GM18526 (cell line): ENCODE data around the gene SCAP.

Experiments used
- POLR2A ChIP-seq: IDR thresholded peaks from 3 replicates; pipeline ENCODE4 v1.6.1; 2011; ENCODE audit not compliant: insufficient read length; ENCODE audit errors: extremely low read depth

Gene SCAP

GRCh38 chr3:47423548-47424145 is 52.1 kb downstream of the SCAP start:
- no peak for TF ChIP-seq POLR2A

GRCh38 chr3:47422743-47423142 is 53.0 kb downstream of the SCAP start:
- TF ChIP-seq POLR2A: no peak

DNA sequence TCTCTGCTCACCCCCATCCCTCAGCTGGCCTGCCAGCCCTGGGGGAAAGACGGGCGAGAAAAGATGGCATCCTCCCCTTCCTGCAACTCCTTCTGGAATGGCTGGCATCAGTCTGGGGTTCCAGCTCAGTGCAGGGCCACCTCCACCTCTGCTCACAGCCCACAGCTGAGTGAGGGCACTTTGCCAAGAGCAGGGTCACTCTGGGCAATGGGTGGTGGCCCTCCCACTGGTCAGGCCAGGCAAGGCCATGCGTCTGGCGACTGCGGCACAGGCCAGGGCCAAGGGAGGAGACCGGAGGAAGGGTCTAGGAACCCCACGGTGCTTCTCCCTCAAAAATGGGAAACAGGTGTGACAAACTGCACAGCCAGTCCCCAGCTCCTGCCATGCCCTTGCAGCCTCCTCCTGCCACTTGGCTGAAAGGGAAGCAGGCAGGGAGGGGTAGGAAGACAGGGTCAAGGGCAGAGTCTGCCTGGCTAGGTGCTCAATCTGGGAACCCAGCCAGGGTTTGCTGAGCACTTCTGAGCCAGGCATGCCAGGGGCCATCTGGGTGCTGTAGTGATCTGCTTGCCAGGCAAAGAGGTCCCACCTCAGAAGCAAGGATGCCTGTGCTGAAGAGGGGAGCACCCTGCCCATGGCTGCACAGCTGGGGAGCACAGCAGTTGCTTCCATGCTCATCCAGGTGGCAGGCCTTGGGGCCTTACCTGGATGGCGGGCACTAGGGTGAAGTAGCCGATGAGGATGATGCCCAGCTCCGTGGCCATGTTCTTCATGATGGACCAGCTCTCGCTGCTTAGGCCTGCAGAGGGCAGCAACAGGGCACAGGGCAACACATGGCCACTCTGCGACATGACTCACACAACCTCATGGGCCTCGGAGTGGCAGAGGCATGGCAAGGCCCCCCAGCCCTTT is 53.7 kb downstream of the SCAP start:
- TF ChIP-seq POLR2A: no peak

- no peak for TF ChIP-seq POLR2A
These were observed 54.9 kb downstream of the SCAP start for GRCh38 chr3:47420511-47421484.

- TF ChIP-seq POLR2A: no peak
These were observed 55.7 kb downstream of the SCAP start for GRCh38 chr3:47420044-47420430.

GRCh38 chr3:47419083-47420043 is 56.4 kb downstream of the SCAP start:
- no peak for TF ChIP-seq POLR2A

GRCh38 chr3:47418167-47419082 is 57.3 kb downstream of the SCAP start:
- no peak for TF ChIP-seq POLR2A

DNA sequence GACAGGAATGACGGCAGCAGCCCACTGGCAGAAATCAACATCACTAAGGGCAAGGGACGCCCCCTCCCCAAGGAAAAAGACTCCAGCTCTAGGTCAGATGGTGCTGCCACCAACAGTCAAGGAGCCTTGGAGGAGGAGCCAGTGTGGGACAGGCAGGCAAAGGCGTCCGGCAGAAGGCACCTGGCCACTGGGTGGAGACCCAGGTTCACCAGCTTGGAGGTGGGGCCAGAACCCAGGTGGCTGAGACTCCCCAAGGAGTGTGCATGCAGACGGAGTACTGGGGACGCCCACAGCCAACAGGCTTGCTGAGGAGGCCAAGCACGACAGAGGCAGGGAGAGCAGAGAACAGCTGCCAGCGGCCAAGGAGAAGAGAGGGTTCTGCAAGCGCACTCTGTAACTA is 59.7 kb downstream of the SCAP start:
- no peak for TF ChIP-seq POLR2A

DNA sequence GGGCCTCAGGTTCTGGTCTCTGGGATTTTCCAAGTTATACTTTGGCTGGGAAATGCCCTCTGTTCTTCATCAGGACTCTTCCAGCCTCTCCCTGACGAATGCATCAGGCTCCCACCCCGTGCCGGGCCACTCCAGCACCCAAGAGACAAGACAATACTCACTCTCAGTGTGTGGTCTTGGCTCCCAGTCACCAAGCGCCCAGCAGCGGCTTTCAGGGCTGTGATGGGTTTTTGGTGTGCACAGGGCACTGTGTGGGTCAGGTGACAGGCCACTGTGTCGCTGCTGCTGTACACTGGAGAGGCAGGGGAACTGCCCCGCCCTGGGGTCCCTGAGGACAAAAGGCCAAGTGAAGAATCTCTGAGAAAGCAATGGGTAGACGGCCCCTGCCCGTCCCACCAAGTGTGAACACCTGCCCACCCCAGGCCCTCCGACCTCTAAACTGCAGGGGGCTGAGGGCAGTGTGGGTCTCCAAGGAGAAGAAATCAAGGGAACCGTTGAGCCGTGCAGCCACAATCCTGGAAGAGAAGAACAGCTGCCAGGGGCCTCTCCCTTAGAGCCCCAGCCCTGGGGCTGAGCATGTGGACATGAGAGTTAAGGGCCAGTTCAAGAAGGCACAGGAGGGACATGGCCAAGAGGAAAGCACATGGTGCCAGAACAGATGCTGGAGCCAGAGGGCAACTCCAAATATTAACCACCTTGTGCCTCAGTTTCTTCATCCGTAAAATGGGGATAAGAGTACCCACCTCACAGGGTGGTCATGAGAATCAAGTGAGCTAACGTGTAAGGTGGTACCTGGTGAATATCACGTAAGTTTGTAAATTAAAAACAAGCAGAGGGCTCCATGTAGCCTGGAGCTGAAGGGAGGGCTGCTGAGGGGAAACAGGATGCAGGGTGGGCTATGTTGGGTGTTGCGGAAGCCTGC is 60.8 kb downstream of the SCAP start:
- no peak for TF ChIP-seq POLR2A

DNA sequence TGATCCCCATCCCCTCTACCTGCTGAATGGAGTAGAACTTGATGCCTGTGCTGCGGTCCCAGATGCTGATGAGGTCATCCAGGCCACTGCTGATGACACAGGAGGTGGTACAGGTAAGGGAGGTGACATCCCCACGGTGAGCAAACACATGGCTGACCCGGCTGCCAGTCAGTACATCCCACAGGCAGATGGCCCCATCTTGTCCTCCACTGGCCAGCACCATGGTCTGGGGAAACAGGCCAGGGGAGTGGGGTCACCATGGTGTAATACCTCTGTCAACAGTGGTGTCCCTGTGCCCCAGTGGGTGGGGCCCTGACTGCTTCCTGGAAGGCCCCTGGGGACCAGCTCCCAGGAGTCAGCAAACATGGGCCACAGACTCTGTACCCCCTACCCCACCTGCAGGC is 61.6 kb downstream of the SCAP start:
- TF ChIP-seq POLR2A: no peak

DNA sequence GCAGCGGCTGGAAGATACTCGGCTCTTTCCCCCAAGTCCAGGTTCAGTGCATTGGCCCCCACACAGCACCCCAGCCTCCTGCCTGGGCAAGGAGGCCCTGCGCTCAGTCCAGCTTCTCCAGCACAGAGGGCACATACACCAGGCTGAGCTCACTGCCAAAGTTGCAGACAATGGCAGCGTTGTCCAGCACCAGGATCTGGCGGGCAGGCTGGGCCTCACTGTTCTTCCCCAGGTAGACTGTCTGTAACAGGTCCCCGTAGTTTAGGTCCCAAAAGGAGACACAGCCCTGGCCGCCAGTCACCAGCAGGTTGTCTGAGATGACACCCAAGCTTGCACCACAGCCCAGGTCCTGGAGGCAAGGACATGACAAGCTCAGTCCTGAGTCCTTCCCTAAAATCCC is 62.0 kb downstream of the SCAP start:
- no peak for TF ChIP-seq POLR2A

DNA sequence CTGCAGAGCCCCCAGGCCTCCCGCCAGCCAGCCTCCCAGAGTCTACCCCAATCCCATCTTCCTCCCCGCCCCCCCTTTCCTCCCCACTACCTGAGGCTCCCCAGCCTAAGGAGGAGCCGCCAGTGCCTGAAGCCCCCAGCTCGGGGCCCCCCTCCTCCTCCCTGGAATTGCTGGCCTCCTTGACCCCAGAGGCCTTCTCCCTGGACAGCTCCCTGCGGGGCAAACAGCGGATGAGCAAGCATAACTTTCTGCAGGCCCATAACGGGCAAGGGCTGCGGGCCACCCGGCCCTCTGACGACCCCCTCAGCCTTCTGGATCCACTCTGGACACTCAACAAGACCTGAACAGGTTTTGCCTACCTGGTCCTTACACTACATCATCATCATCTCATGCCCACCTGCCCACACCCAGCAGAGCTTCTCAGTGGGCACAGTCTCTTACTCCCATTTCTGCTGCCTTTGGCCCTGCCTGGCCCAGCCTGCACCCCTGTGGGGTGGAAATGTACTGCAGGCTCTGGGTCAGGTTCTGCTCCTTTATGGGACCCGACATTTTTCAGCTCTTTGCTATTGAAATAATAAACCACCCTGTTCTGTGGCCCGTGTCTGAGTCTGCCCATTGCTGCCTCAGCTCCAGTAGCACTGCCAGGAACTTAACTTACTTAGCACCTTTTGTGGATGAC is 62.8 kb downstream of the SCAP start:
- no peak for TF ChIP-seq POLR2A
